Fibroblast of lung (primary cell): ENCODE data around the gene ENPP6. TPM values are rescaled to one million over a fixed set of nuclear protein-coding genes. Genes with fewer than 3 reads are reported as not detected.

Experiments used
- DNase-seq, 2 donors: peaks; one replicate each; pipeline versions ENCODE4 v3.0.0 to v3.0.0-alpha.2; 2010; ENCODE audit warnings: low read depth in 2 of 2
- H2AFZ ChIP-seq: 2 replicates; pipeline ENCODE4 v1.5.1; 2012; ENCODE audit warnings: low read length, control low read depth, inconsistent platforms
- H3K27ac ChIP-seq: 2 replicates; pipeline ENCODE4 v1.5.1; 2011; ENCODE audit warnings: low read length, control low read depth; ENCODE audit not compliant: insufficient read depth
- H3K27me3 ChIP-seq: 2 replicates; pipeline ENCODE4 v1.5.1; 2011; ENCODE audit warnings: mild to moderate bottlenecking, low read length; ENCODE audit not compliant: control insufficient read depth, insufficient read depth
- H3K36me3 ChIP-seq: 2 replicates; pipeline ENCODE4 v1.5.1; 2011; ENCODE audit warnings: low read length; ENCODE audit not compliant: control insufficient read depth, insufficient read depth
- H3K4me1 ChIP-seq: 2 replicates; pipeline ENCODE4 v1.5.1; 2011; ENCODE audit warnings: low read length; ENCODE audit not compliant: control insufficient read depth, insufficient read depth; ENCODE audit errors: extremely low read depth
- H3K4me2 ChIP-seq: 2 replicates; pipeline ENCODE4 v1.5.1; 2011; ENCODE audit warnings: low read length, control low read depth; ENCODE audit not compliant: insufficient read depth; ENCODE audit errors: extremely low read depth
- H3K4me3 ChIP-seq, 4 experiments: fragments of 200-600 bp in 1 of 4; sonication (generic) in 1 of 4; replicated peaks in 1 of 4; 2 replicates each; pipeline ENCODE4 v1.5.1; 2011 to 2016; ENCODE audit warnings: low read length in 4 of 4, low read depth in 3 of 4, mild to moderate bottlenecking in 3 of 4, control low read depth in 2 of 4, inconsistent platforms in 1 of 4, mixed read lengths in 1 of 4; ENCODE audit not compliant: insufficient read depth in 1 of 4; ENCODE audit errors: control extremely low read depth in 1 of 4
- H3K79me2 ChIP-seq: 2 replicates; pipeline ENCODE4 v1.5.1; 2012; ENCODE audit warnings: mild to moderate bottlenecking, low read length, inconsistent platforms; ENCODE audit not compliant: control insufficient read depth, insufficient read depth
- H3K9ac ChIP-seq: 2 replicates; pipeline ENCODE4 v1.5.1; 2011; ENCODE audit warnings: mild to moderate bottlenecking, low read length, control low read depth; ENCODE audit not compliant: insufficient read depth
- H3K9me3 ChIP-seq: 2 replicates; pipeline ENCODE4 v1.5.1; 2012; ENCODE audit warnings: low read depth, low read length; ENCODE audit not compliant: control insufficient read depth, insufficient read depth
- H4K20me1 ChIP-seq: 2 replicates; pipeline ENCODE4 v1.5.1; 2011; ENCODE audit warnings: low read length; ENCODE audit not compliant: control insufficient read depth, insufficient read depth; ENCODE audit errors: extremely low read depth
- CTCF ChIP-seq, 2 donors: IDR thresholded peaks in 1 of 2; conservative IDR thresholded peaks in 1 of 2; 1 replicate in 1 of 2; 2 replicates in 1 of 2; pipeline ENCODE4 v1.5.1; 2011 to 2012; ENCODE audit warnings: low read length in 2 of 2, control low read depth in 1 of 2, inconsistent platforms in 1 of 2, low read depth in 1 of 2, mild to moderate bottlenecking in 1 of 2
- EZH2 ChIP-seq: IDR thresholded peaks from 2 replicates; pipeline ENCODE4 v1.5.1; 2012; ENCODE audit warnings: low read length, control low read depth, mild to moderate bottlenecking; ENCODE audit errors: missing control alignments
- polyA plus RNA-seq, 2 donors: library from polyadenylated mRNA; depleted of rRNA in 1 of 2; stranded (reverse) in 1 of 2; unstranded in 1 of 2; fragments of >200 nt; gene quantifications; 2 replicates each; pipeline ENCODE4 v1.2.1, GENCODE V29; 2011 to 2012; ENCODE audit warnings: missing spikeins in 1 of 2
- total RNA-seq: library from RNA; depleted of rRNA; stranded (reverse); fragments of >200 nt; gene quantifications from 2 replicates; pipeline ENCODE4 v1.2.1, GENCODE V29; 2014

Gene ENPP6
- total and polyA plus RNA-seq, 2 donors (not counting 1 experiment from before 2014, with no cell fraction given), result 0.17 to 0.33 TPM

GRCh38 chr4:184192933-184193332, 24.7 kb downstream of the ENPP6 start:
- no peak overlapping the region for H3K4me3 ChIP-seq
- no peaks in the 10 kb centered on the region for H3K4me1 ChIP-seq
- DNase-seq, result no peak
- H3K9me3 ChIP-seq, result no peaks in the 10 kb centered on the region
- no peaks in the 10 kb centered on the region for H3K27me3 ChIP-seq
- H3K4me2 ChIP-seq, result no peak overlapping the region
- H3K79me2 ChIP-seq, result no peaks in the 10 kb centered on the region
- no peaks in the 10 kb centered on the region for H3K36me3 ChIP-seq
- H2AFZ ChIP-seq, result no peak overlapping the region
- H3K9ac ChIP-seq, result no peak overlapping the region
- no peaks in the 10 kb centered on the region for H4K20me1 ChIP-seq
- H3K27ac ChIP-seq, result no peak overlapping the region
- no peak for TF ChIP-seq CTCF (conservative IDR thresholded peaks at IDR 0.05 in 1 of 2, IDR thresholded peaks at IDR 0.05 in 1 of 2; ENCODE audit: low read depth in 1 of 2, low read length in 2 of 2)
- no peak for TF ChIP-seq EZH2

- H2AFZ ChIP-seq, result no peak overlapping the region
These were observed 26.4 kb downstream of the ENPP6 start for GRCh38 chr4:184191267-184191666.

GRCh38 chr4:184190711-184191110, 27.0 kb downstream of the ENPP6 start:
- no peak overlapping the region for H3K9ac ChIP-seq
- H3K4me1 ChIP-seq, result no peaks in the 10 kb centered on the region
- no peak for TF ChIP-seq EZH2
- TF ChIP-seq CTCF (conservative IDR thresholded peaks at IDR 0.05 in 1 of 2, IDR thresholded peaks at IDR 0.05 in 1 of 2; ENCODE audit: low read depth in 1 of 2, low read length in 2 of 2), result no peak
- H2AFZ ChIP-seq, result no peak overlapping the region
- no peak for DNase-seq
- H3K4me3 ChIP-seq, result no peak overlapping the region
- H3K27ac ChIP-seq, result no peak overlapping the region
- no peaks in the 10 kb centered on the region for H3K36me3 ChIP-seq
- H3K79me2 ChIP-seq, result no peaks in the 10 kb centered on the region
- no peak overlapping the region for H3K4me2 ChIP-seq
- no peaks in the 10 kb centered on the region for H3K9me3 ChIP-seq
- no peaks in the 10 kb centered on the region for H3K27me3 ChIP-seq
- no peaks in the 10 kb centered on the region for H4K20me1 ChIP-seq

More at GRCh38 chr4:184191267-184191666, 26.4 kb downstream of the ENPP6 start:
- H3K9me3 ChIP-seq, result no peaks in the 10 kb centered on the region
- no peak overlapping the region for H3K27ac ChIP-seq
- H3K27me3 ChIP-seq, result no peaks in the 10 kb centered on the region
- H3K9ac ChIP-seq, result no peak overlapping the region
- no peak for DNase-seq
- no peaks in the 10 kb centered on the region for H3K36me3 ChIP-seq
- no peaks in the 10 kb centered on the region for H3K4me1 ChIP-seq
- H3K79me2 ChIP-seq, result no peaks in the 10 kb centered on the region
- TF ChIP-seq CTCF (conservative IDR thresholded peaks at IDR 0.05 in 1 of 2, IDR thresholded peaks at IDR 0.05 in 1 of 2; ENCODE audit: low read depth in 1 of 2, low read length in 2 of 2) (no peak), EZH2 (no peak)
- H3K4me2 ChIP-seq, result no peak overlapping the region
- no peaks in the 10 kb centered on the region for H4K20me1 ChIP-seq
- no peak overlapping the region for H3K4me3 ChIP-seq
